ENCODE measurements around the gene GCAT.

GCAT gene

GRCh38 chr22:37844904-37845329 is 37.2 kb downstream of the GCAT start:
- Histone ChIP-seq H3K9ac (ENCODE audit: low read length) (no peak overlapping the region; the same call in 1 of the 2 replicates), H3K79me2 (ENCODE audit: insufficient read depth, low read length) (peaks cover 18% of the 10 kb centered on the region), H4K20me1 (ENCODE audit: insufficient read depth, low read length) (no peaks in the 10 kb centered on the region), H3K27me3 (ENCODE audit: insufficient read depth, low read length) (no peaks in the 10 kb centered on the region), H3K4me1 (ENCODE audit: insufficient read depth, low read length, severe bottlenecking) (peaks cover 25% of the 10 kb centered on the region), H3K4me2 (ENCODE audit: low read length) (peak overlapping the region; percentile 43), H2AFZ (ENCODE audit: low read length) (no peak overlapping the region), H3K36me3 (ENCODE audit: insufficient read depth, low read length) (peaks cover 2% of the 10 kb centered on the region; the same call in 1 of the 2 replicates), H3K9me3 (ENCODE audit: low read length) (0 out of 2 replicates have a peak, but pooled peaks cover 5% of the 10 kb centered on the region), H3K4me3 (ENCODE audit: low read depth, low read length, poor library complexity, severe bottlenecking) (peak overlapping the region; percentile 82), H3F3A (ENCODE audit: insufficient read depth, low read length) (no peaks in the 10 kb centered on the region), H3K27ac (ENCODE audit: low read depth, low read length, poor library complexity, severe bottlenecking) (peak overlapping the region; percentile 46), H3K9me2 (ENCODE audit: low read depth, low read length) (no peaks in the 10 kb centered on the region)
- TF ChIP-seq CTCF (IDR thresholded peaks at IDR 0.05; ENCODE audit: low read length) (no peak), EZH2 (IDR thresholded peaks at IDR 0.05; ENCODE audit: borderline replicate concordance, low read length) (no peak)

- Histone ChIP-seq H3K9ac (ENCODE audit: low read length) (no peak overlapping the region), H3K4me3 (ENCODE audit: low read depth, low read length, poor library complexity, severe bottlenecking) (no peak overlapping the region), H3K36me3 (ENCODE audit: insufficient read depth, low read length) (peaks cover 11% of the 10 kb centered on the region), H3K27me3 (ENCODE audit: insufficient read depth, low read length) (no peaks in the 10 kb centered on the region), H3K4me1 (ENCODE audit: insufficient read depth, low read length, severe bottlenecking) (peaks cover 34% of the 10 kb centered on the region), H2AFZ (ENCODE audit: low read length) (no peak overlapping the region), H4K20me1 (ENCODE audit: insufficient read depth, low read length) (no peaks in the 10 kb centered on the region), H3F3A (ENCODE audit: insufficient read depth, low read length) (no peaks in the 10 kb centered on the region), H3K4me2 (ENCODE audit: low read length) (no peak overlapping the region), H3K9me3 (ENCODE audit: low read length) (0 out of 2 replicates have a peak, but pooled peaks cover 5% of the 10 kb centered on the region), H3K79me2 (ENCODE audit: insufficient read depth, low read length) (peaks cover 33% of the 10 kb centered on the region), H3K27ac (ENCODE audit: low read depth, low read length, poor library complexity, severe bottlenecking) (no peak overlapping the region), H3K9me2 (ENCODE audit: low read depth, low read length) (no peaks in the 10 kb centered on the region)
- TF ChIP-seq EZH2 (IDR thresholded peaks at IDR 0.05; ENCODE audit: borderline replicate concordance, low read length) (no peak), CTCF (IDR thresholded peaks at IDR 0.05; ENCODE audit: low read length) (no peak)
Measured at GRCh38 chr22:37846433-37846832, 38.7 kb downstream of the GCAT start.

GRCh38 chr22:37848587-37849088 is 40.9 kb downstream of the GCAT start:
- Histone ChIP-seq H3K36me3 (ENCODE audit: insufficient read depth, low read length) (peaks cover 32% of the 10 kb centered on the region), H3K9me2 (ENCODE audit: low read depth, low read length) (no peaks in the 10 kb centered on the region), H3K27me3 (ENCODE audit: insufficient read depth, low read length) (no peaks in the 10 kb centered on the region), H3K79me2 (ENCODE audit: insufficient read depth, low read length) (peaks cover 21% of the 10 kb centered on the region), H3K27ac (ENCODE audit: low read depth, low read length, poor library complexity, severe bottlenecking) (peak overlapping the region; percentile 77), H3K4me2 (ENCODE audit: low read length) (peak overlapping the region; percentile 100), H3K9ac (ENCODE audit: low read length) (peak overlapping the region; percentile 95), H2AFZ (ENCODE audit: low read length) (no peak overlapping the region), H3F3A (ENCODE audit: insufficient read depth, low read length) (no peaks in the 10 kb centered on the region), H3K4me1 (ENCODE audit: insufficient read depth, low read length, severe bottlenecking) (peaks cover 24% of the 10 kb centered on the region), H3K9me3 (ENCODE audit: low read length) (0 out of 2 replicates have a peak, but pooled peaks cover 5% of the 10 kb centered on the region), H3K4me3 (ENCODE audit: low read depth, low read length, poor library complexity, severe bottlenecking) (peak overlapping the region; percentile 95), H4K20me1 (ENCODE audit: insufficient read depth, low read length) (no peaks in the 10 kb centered on the region)
- no peak for TF ChIP-seq CTCF (IDR thresholded peaks at IDR 0.05; ENCODE audit: low read length)
- no peak for TF ChIP-seq EZH2 (IDR thresholded peaks at IDR 0.05; ENCODE audit: borderline replicate concordance, low read length)
